ENCODE results near the gene DEFB132. TPM values are rescaled to one million over a fixed set of nuclear protein-coding genes. Genes with fewer than 3 reads are reported as not detected.

Gene DEFB132
- total and polyA plus RNA-seq, 2 donors (not counting 3 experiments of a cell fraction or from before 2014, with no cell fraction given): not detected

DNA sequence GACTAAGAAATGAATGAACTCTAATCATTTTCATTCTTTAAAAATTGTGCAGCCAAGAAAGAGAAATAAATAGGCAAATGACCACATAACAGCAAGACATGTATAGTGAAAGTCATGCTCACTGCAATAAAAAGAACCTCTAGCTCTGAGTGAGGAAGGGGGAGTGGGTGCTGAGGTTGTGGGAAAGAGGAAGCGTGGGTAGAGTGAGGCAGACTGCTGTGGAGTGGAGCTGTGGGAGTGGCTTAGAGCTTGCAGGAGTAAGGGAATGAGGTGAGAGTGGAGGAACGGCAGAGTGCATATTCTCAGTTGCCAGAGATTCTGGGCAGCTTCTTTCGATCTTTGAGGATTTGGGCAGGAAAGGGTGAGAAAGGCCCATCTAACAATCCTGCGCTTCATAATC lies 20.0 kb upstream of the DEFB132 start:
- Histone ChIP-seq H3K9ac (replicated peaks; ENCODE audit: extremely low read depth, insufficient read depth, low read length) (no peak overlapping the region), H3K9me3 (replicated peaks; ENCODE audit: control insufficient read depth, insufficient read depth, low read length) (no peaks in the 10 kb centered on the region), H2AFZ (ENCODE audit: low read depth, low read length) (no peak overlapping the region), H3K79me2 (ENCODE audit: control insufficient read depth, insufficient read depth, low read length) (no peaks in the 10 kb centered on the region), H3K27me3 (ENCODE audit: control insufficient read depth in 2 of 2, insufficient read depth in 2 of 2, low read length in 2 of 2) (peaks cover 7 to 10% of the 10 kb centered on the region in 2 experiments), H3K4me1 (ENCODE audit: control insufficient read depth, extremely low read depth, insufficient read depth, low read length) (no peaks in the 10 kb centered on the region), H3K9me1 (replicated peaks; ENCODE audit: control insufficient read depth, extremely low read depth, insufficient read depth, low read length) (peaks cover 3% of the 10 kb centered on the region), H4K20me1 (replicated peaks; ENCODE audit: control insufficient read depth, extremely low read depth, insufficient read depth, low read length) (no peaks in the 10 kb centered on the region), H3K36me3 (ENCODE audit: control insufficient read depth in 2 of 2, extremely low read depth in 1 of 2, insufficient read depth in 2 of 2, low read length in 2 of 2) (no peaks in the 10 kb centered on the region), H3K27ac (ENCODE audit: insufficient read depth, low read depth, low read length) (no peak overlapping the region), H3K4me3 (replicated peaks in 1 of 3; ENCODE audit: insufficient read depth in 1 of 3, low read depth in 1 of 3, low read length in 3 of 3) (no peak overlapping the region), H3K4me2 (ENCODE audit: insufficient read depth, low read length) (no peak overlapping the region)
- dilution Hi-C loops (cut with MboI; ENCODE audit: extremely low pct_ligation_motif_present, low sequenced_read_pairs): no loop called here
- ChIA-PET POLR2A (no interaction called here), CTCF (interaction anchor here (0.9 to 1.8 kb wide), 3 partner anchors 25 to 93 kb away, joined by 3 to 4 read pairs (median 4); no protein-coding TSS in a partner anchor)
- TF ChIP-seq, protein P1, sequence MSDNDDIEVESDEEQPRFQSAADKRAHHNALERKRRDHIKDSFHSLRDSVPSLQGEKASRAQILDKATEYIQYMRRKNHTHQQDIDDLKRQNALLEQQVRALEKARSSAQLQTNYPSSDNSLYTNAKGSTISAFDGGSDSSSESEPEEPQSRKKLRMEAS (IDR thresholded peaks at IDR 0.05; ENCODE audit: insufficient read depth, insufficient read length): no peak
- TF ChIP-seq POLR2AphosphoS5 (IDR thresholded peaks at IDR 0.05; ENCODE audit: insufficient read depth, low read depth, low read length) (no peak), POLR2A (IDR thresholded peaks at IDR 0.05; ENCODE audit: low read depth, low read length) (no peak), GATA2 (IDR thresholded peaks at IDR 0.05; ENCODE audit: insufficient read depth, insufficient read length, low read depth, low read length) (no peak), MYC (IDR thresholded peaks at IDR 0.05; ENCODE audit: low read depth, low read length) (no peak), FOS (IDR thresholded peaks at IDR 0.05; ENCODE audit: borderline replicate concordance, insufficient read depth, low read length) (no peak), EZH2 (IDR thresholded peaks at IDR 0.05; ENCODE audit: borderline replicate concordance, low read depth, low read length, severe bottlenecking) (no peak), JUN (IDR thresholded peaks at IDR 0.05; ENCODE audit: borderline replicate concordance, insufficient read depth, insufficient read length, low read depth) (no peak)
- TF ChIP-seq, protein P2, sequence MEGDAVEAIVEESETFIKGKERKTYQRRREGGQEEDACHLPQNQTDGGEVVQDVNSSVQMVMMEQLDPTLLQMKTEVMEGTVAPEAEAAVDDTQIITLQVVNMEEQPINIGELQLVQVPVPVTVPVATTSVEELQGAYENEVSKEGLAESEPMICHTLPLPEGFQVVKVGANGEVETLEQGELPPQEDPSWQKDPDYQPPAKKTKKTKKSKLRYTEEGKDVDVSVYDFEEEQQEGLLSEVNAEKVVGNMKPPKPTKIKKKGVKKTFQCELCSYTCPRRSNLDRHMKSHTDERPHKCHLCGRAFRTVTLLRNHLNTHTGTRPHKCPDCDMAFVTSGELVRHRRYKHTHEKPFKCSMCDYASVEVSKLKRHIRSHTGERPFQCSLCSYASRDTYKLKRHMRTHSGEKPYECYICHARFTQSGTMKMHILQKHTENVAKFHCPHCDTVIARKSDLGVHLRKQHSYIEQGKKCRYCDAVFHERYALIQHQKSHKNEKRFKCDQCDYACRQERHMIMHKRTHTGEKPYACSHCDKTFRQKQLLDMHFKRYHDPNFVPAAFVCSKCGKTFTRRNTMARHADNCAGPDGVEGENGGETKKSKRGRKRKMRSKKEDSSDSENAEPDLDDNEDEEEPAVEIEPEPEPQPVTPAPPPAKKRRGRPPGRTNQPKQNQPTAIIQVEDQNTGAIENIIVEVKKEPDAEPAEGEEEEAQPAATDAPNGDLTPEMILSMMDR (IDR thresholded peaks at IDR 0.05; ENCODE audit: extremely low read depth in 1 of 2, insufficient read depth in 1 of 2, low read depth in 1 of 2, low read length in 2 of 2): no peak
- DNase-seq (ENCODE audit: low read depth, low spot score) (no peak), FAIRE-seq (no peak)
- no TSS peak for BruUV-seq (replicated peaks)
- intact Hi-C loops (cut with micrococcal nuclease): no loop called here

Measured in endothelial cell of umbilical vein (primary cell).